ENCODE data around the gene RREB1.

GRCh38 chr6:7077856-7078255, 29.9 kb upstream of the RREB1 start:
- TF ChIP-seq POLR2A (IDR thresholded peaks at IDR 0.05), result no peak
- TF ChIP-seq, protein P1, sequence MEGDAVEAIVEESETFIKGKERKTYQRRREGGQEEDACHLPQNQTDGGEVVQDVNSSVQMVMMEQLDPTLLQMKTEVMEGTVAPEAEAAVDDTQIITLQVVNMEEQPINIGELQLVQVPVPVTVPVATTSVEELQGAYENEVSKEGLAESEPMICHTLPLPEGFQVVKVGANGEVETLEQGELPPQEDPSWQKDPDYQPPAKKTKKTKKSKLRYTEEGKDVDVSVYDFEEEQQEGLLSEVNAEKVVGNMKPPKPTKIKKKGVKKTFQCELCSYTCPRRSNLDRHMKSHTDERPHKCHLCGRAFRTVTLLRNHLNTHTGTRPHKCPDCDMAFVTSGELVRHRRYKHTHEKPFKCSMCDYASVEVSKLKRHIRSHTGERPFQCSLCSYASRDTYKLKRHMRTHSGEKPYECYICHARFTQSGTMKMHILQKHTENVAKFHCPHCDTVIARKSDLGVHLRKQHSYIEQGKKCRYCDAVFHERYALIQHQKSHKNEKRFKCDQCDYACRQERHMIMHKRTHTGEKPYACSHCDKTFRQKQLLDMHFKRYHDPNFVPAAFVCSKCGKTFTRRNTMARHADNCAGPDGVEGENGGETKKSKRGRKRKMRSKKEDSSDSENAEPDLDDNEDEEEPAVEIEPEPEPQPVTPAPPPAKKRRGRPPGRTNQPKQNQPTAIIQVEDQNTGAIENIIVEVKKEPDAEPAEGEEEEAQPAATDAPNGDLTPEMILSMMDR (IDR thresholded peaks at IDR 0.05), result no peak

Data from testis (tissue), 2 donors.